Right ventricle myocardium inferior (tissue), 1 donor: ENCODE results near the gene NAGLU. TPM values are rescaled to one million over a fixed set of nuclear protein-coding genes. Genes with fewer than 3 reads are reported as not detected.

ENCODE experiments used
- ATAC-seq: fragments of 200-7000 bp; cut with Tn5 transposase; one replicate; pipeline ENCODE4 v1.9.1; 2020; ENCODE audit warnings: mild to moderate bottlenecking, moderate library complexity
- DNase-seq: peaks from one replicate; pipeline ENCODE4 v3.0.0; 2021; ENCODE audit errors: missing footprints
- intact Hi-C: fragments of 100-400 bp; cut with DNase I; formaldehyde crosslinking; loops from one replicate; pipeline ENCODE4 v1.11.0; 2022
- long read RNA-seq: library from polyadenylated mRNA; unstranded; transcript quantifications from one replicate; pipeline ENCODE4 v2.0.0, GENCODE V29; 2021
- total RNA-seq: library from RNA; stranded (reverse); fragmentation: NEBNext Ultra II Directional; extraction: Animal tissue kit (Norgen Biotek cat#: 25700); gene quantifications from one replicate; pipeline ENCODE4 v1.2.1, GENCODE V29; 2021
- donor health status: DM: no; HTN: yes; CAD: no; lungs with severe emphysema.

The NAGLU gene
- 8.6 TPM for total RNA-seq
- long read RNA-seq, transcript NAGLU-201 (6 exons, 2,544 nt) = major isoform, 15 of 24 reads
- long read RNA-seq, partial matches to known transcripts = 1 of 24 reads
- long read RNA-seq, other reads (novel, unspliced or antisense) = 8 of 24 reads

- intact Hi-C loops = no loop called here
- peak; percentile 98 for DNase-seq
- peak; percentile 90 for ATAC-seq
Measured at GRCh38 chr17:42536048-42536371, at the start of gene NAGLU. NAGLU (plus strand) TSS chr17:42536241; CDS start chr17:42536273, 32 bp downstream.

- intact Hi-C loops = no loop called here
- DNase-seq (no peak), ATAC-seq (no peak)
Measured at GRCh38 chr17:42488032-42488431, 48.0 kb upstream of the NAGLU start.

- no peak for ATAC-seq
- intact Hi-C loops = no loop called here
- DNase-seq = no peak
Measured at GRCh38 chr17:42493319-42493718, 42.7 kb upstream of the NAGLU start.

- no peak for DNase-seq
- intact Hi-C loops = no loop called here
- no peak for ATAC-seq
Measured at GRCh38 chr17:42494673-42495072, 41.4 kb upstream of the NAGLU start.

GRCh38 chr17:42498828-42499227, 37.2 kb upstream of the NAGLU start:
- DNase-seq = no peak
- intact Hi-C loops = no loop called here
- no peak for ATAC-seq

GRCh38 chr17:42502091-42502490, 34.0 kb upstream of the NAGLU start:
- DNase-seq = no peak
- no peak for ATAC-seq
- intact Hi-C loops = no loop called here

- DNase-seq (no peak), ATAC-seq (no peak)
- intact Hi-C loops = no loop called here
Measured at GRCh38 chr17:42502926-42503325, 33.1 kb upstream of the NAGLU start.

- ATAC-seq (no peak), DNase-seq (no peak)
- intact Hi-C loops = no loop called here
Measured at GRCh38 chr17:42507671-42508070, 28.4 kb upstream of the NAGLU start.

- intact Hi-C loops = no loop called here
- ATAC-seq = no peak
- DNase-seq = no peak
Measured at GRCh38 chr17:42508426-42509165, 27.4 kb upstream of the NAGLU start.

- intact Hi-C loops = no loop called here
- DNase-seq (no peak), ATAC-seq (no peak)
Measured at GRCh38 chr17:42509409-42509808, 26.6 kb upstream of the NAGLU start.

- no peak for ATAC-seq
- no peak for DNase-seq
- intact Hi-C loops = no loop called here
Measured at GRCh38 chr17:42509841-42510240, 26.2 kb upstream of the NAGLU start.

GRCh38 chr17:42512246-42512645, 23.8 kb upstream of the NAGLU start:
- no peak for DNase-seq
- no peak for ATAC-seq
- intact Hi-C loops = no loop called here

- ATAC-seq (no peak), DNase-seq (no peak)
- intact Hi-C loops = no loop called here
Measured at GRCh38 chr17:42512733-42513251, 23.2 kb upstream of the NAGLU start.

- ATAC-seq (no peak), DNase-seq (no peak)
- intact Hi-C loops = no loop called here
Measured at GRCh38 chr17:42513686-42514085, 22.4 kb upstream of the NAGLU start.

- no peak for DNase-seq
- ATAC-seq = no peak
- intact Hi-C loops = no loop called here
Measured at GRCh38 chr17:42514279-42514678, 21.8 kb upstream of the NAGLU start.

- no peak for DNase-seq
- intact Hi-C loops = loop anchor here (5.0 kb wide), 4 partner anchors 58 to 193 kb away; partner anchors contain the start of genes ATP6V0A1 and CAVIN1
- no peak for ATAC-seq
Measured at GRCh38 chr17:42514867-42515266, 21.2 kb upstream of the NAGLU start.

GRCh38 chr17:42517516-42517915, 18.5 kb upstream of the NAGLU start:
- DNase-seq (peak; percentile 92), ATAC-seq (peak; percentile 64)
- intact Hi-C loops = loop anchor here (5.0 kb wide), 4 partner anchors 60 to 195 kb away; partner anchors contain the start of genes ATP6V0A1 and CAVIN1

- intact Hi-C loops = loop anchor here (5.0 kb wide), 4 partner anchors 61 to 196 kb away; partner anchors contain the start of genes ATP6V0A1 and CAVIN1
- DNase-seq = no peak
- ATAC-seq = peak; percentile 47
Measured at GRCh38 chr17:42518046-42518754, 17.8 kb upstream of the NAGLU start.

- intact Hi-C loops = loop anchor here (5.0 kb wide), 4 partner anchors 62 to 197 kb away; partner anchors contain the start of genes ATP6V0A1 and CAVIN1
- peak; percentile 12 for ATAC-seq
- no peak for DNase-seq
Measured at GRCh38 chr17:42518755-42519545, 17.1 kb upstream of the NAGLU start.
